GM23248 (cell line): ENCODE data around the gene ATAT1. TPM values are rescaled to one million over a fixed set of nuclear protein-coding genes. Genes with fewer than 3 reads are reported as not detected.

ENCODE experiments used
- DNase-seq: peaks from one replicate; pipeline ENCODE4 v3.0.0-alpha.2; 2015
- H2AFZ ChIP-seq: fragments of 200-600 bp; sonication (generic); 2 replicates; pipeline ENCODE4 v1.6.1; 2016; ENCODE audit warnings: antibody characterized with exemption
- H3F3A ChIP-seq: fragments of 200-600 bp; sonication (generic); 2 replicates; pipeline ENCODE4 v1.6.1; 2016; ENCODE audit warnings: mild to moderate bottlenecking, antibody characterized with exemption, mixed run types; ENCODE audit not compliant: insufficient read depth
- H3K27ac ChIP-seq: fragments of 200-600 bp; sonication (generic); 2 replicates; pipeline ENCODE4 v1.5.1; 2016; ENCODE audit warnings: mild to moderate bottlenecking
- H3K27me3 ChIP-seq: fragments of 200-600 bp; sonication (generic); replicated peaks from 2 replicates; pipeline ENCODE4 v1.6.1; 2016; ENCODE audit warnings: mild to moderate bottlenecking; ENCODE audit not compliant: insufficient read depth
- H3K36me3 ChIP-seq: fragments of 200-600 bp; sonication (generic); 2 replicates; pipeline ENCODE4 v1.6.1; 2016; ENCODE audit warnings: low read depth, mild to moderate bottlenecking
- H3K4me1 ChIP-seq: fragments of 200-600 bp; sonication (generic); 2 replicates; pipeline ENCODE4 v1.6.1; 2016; ENCODE audit warnings: mild to moderate bottlenecking; ENCODE audit not compliant: insufficient read depth
- H3K4me2 ChIP-seq: fragments of 200-600 bp; sonication (generic); one replicate; pipeline ENCODE4 v1.6.1; 2016; ENCODE audit warnings: mild to moderate bottlenecking; ENCODE audit not compliant: unreplicated experiment
- H3K4me3 ChIP-seq: fragments of 200-600 bp; sonication (generic); 2 replicates; pipeline ENCODE4 v1.5.1; 2016; ENCODE audit warnings: mild to moderate bottlenecking
- H3K79me2 ChIP-seq: fragments of 200-600 bp; sonication (generic); 2 replicates; pipeline ENCODE4 v1.6.1; 2016; ENCODE audit warnings: mild to moderate bottlenecking; ENCODE audit not compliant: insufficient read depth
- H3K9ac ChIP-seq: fragments of 200-600 bp; sonication (generic); 2 replicates; pipeline ENCODE4 v1.6.1; 2016; ENCODE audit warnings: mild to moderate bottlenecking
- H3K9me2 ChIP-seq: fragments of 200-600 bp; sonication (generic); 2 replicates; pipeline ENCODE4 v1.6.1; 2016; ENCODE audit warnings: mixed run types, mild to moderate bottlenecking, moderate library complexity; ENCODE audit not compliant: insufficient read depth
- H3K9me3 ChIP-seq: fragments of 200-600 bp; sonication (generic); one replicate; pipeline ENCODE4 v1.6.1; 2017; ENCODE audit warnings: low read depth
- H4K20me1 ChIP-seq: fragments of 200-600 bp; sonication (generic); 2 replicates; pipeline ENCODE4 v1.6.0; 2016; ENCODE audit not compliant: insufficient read depth
- EZH2 ChIP-seq: fragments of 200-600 bp; sonication (generic); IDR thresholded peaks from 2 replicates; pipeline ENCODE4 v1.6.1; 2018; ENCODE audit warnings: antibody characterized with exemption, mild to moderate bottlenecking; ENCODE audit not compliant: insufficient read depth, poor library complexity, severe bottlenecking
- EZH2phosphoT487 ChIP-seq: fragments of 200-600 bp; sonication (generic); IDR thresholded peaks from 2 replicates; pipeline ENCODE4 v1.6.1; 2018; ENCODE audit warnings: antibody characterized with exemption, moderate library complexity, mild to moderate bottlenecking, low read depth; ENCODE audit not compliant: insufficient read depth
- WGBS, 2 experiments: methylation state at CpG; one replicate each; pipeline ENCODE4 v1.1.6; 2015 to 2017; ENCODE audit warnings: low lambda C conversion rate in 2 of 2, low coverage in 1 of 2; ENCODE audit errors: missing lambda C conversion rate in 2 of 2; 5-methylcytosine and 5-hydroxymethylcytosine counted together
- in situ Hi-C: fragments of 300-500 bp; cut with MboI; formaldehyde crosslinking; loops from 2 replicates; pipeline ENCODE4 v1.15.0; 2020
- polyA plus RNA-seq: library from polyadenylated mRNA; unstranded; fragments of >200 nt; fragmentation: Nextera tagmentation; extraction: Ambion mirVana; gene quantifications from 2 replicates; pipeline ENCODE4 v1.2.1, GENCODE V29; 2016
- total RNA-seq: library from RNA; depleted of rRNA; stranded (reverse); fragments of >200 nt; shearing (Covaris generic); gene quantifications from 2 replicates; pipeline ENCODE4 v1.2.3, GENCODE V29; 2014

The ATAT1 gene
- total and polyA plus RNA-seq, 2 experiments from 2014 or later: 2.3 to 12.6 TPM

- H3F3A ChIP-seq: peaks cover 32% of the 10 kb centered on the region
- TF ChIP-seq EZH2: no peak
- TF ChIP-seq EZH2phosphoT487: no peak
- no peaks in the 10 kb centered on the region for H4K20me1 ChIP-seq
- H3K79me2 ChIP-seq: peaks cover 30% of the 10 kb centered on the region
- peaks cover 20% of the 10 kb centered on the region for H3K4me1 ChIP-seq
- H3K4me2 ChIP-seq: peak overlapping the region; percentile 76
- no peak overlapping the region for H2AFZ ChIP-seq
- DNase-seq: peak; percentile 51
- 77 to 81% methylated on average over 26 to 27 of the region's 27 CpGs for WGBS, 2 experiments
- no peaks in the 10 kb centered on the region for H3K27me3 ChIP-seq
- no peak overlapping the region for H3K27ac ChIP-seq
- H3K9me3 ChIP-seq: no peaks in the 10 kb centered on the region
- peak overlapping the region; percentile 89 for H3K9ac ChIP-seq
- in situ Hi-C loops: no loop called here
- no peaks in the 10 kb centered on the region for H3K9me2 ChIP-seq
- peaks cover 40% of the 10 kb centered on the region for H3K36me3 ChIP-seq
- H3K4me3 ChIP-seq: peak overlapping the region; percentile 96
These were observed 44.3 kb downstream of the ATAT1 start for GRCh38 chr6:30670760-30671527.

- H3K4me2 ChIP-seq: peak within 1 kb of the TSS; percentile 76
- peaks cover 46% of the 10 kb centered on the region for H3K79me2 ChIP-seq
- no peaks in the 10 kb centered on the region for H4K20me1 ChIP-seq
- H3K4me1 ChIP-seq: peaks cover 12% of the 10 kb centered on the region
- H3K36me3 ChIP-seq: peaks cover 39% of the 10 kb centered on the region
- no peak for TF ChIP-seq EZH2phosphoT487
- TF ChIP-seq EZH2: no peak
- H3K27me3 ChIP-seq: no peaks in the 10 kb centered on the region
- H3K9ac ChIP-seq: peak within 1 kb of the TSS; percentile 89
- in situ Hi-C loops: no loop called here
- DNase-seq: peak; percentile 97
- WGBS, 2 experiments: 0 to 1% methylated on average over 54 to 57 of the region's 57 CpGs
- H3K9me2 ChIP-seq: no peaks in the 10 kb centered on the region
- peak within 1 kb of the TSS; percentile 96 for H3K4me3 ChIP-seq
- H3K9me3 ChIP-seq: no peaks in the 10 kb centered on the region
- peak within 1 kb of the TSS; percentile 60 for H3K27ac ChIP-seq
- peak within 1 kb of the TSS; percentile 82 for H2AFZ ChIP-seq
- peaks cover 45% of the 10 kb centered on the region for H3F3A ChIP-seq
These were observed 46.0 kb downstream of the ATAT1 start, which contains the start of gene DHX16 for GRCh38 chr6:30672445-30673253. Gene DHX16, minus strand, starts transcription at chr6:30673006. Its CDS starts 165 bp downstream, at chr6:30672841.

- TF ChIP-seq EZH2 (no peak), EZH2phosphoT487 (no peak)
- in situ Hi-C loops: no loop called here
- peaks cover 66% of the 10 kb centered on the region for H3K79me2 ChIP-seq
- no peak overlapping the region for H2AFZ ChIP-seq
- no peaks in the 10 kb centered on the region for H3K27me3 ChIP-seq
- DNase-seq: no peak
- no peak overlapping the region for H3K9ac ChIP-seq
- no peaks in the 10 kb centered on the region for H3K9me2 ChIP-seq
- peaks cover 59% of the 10 kb centered on the region for H3F3A ChIP-seq
- H3K9me3 ChIP-seq: no peaks in the 10 kb centered on the region
- no peak overlapping the region for H3K4me3 ChIP-seq
- H3K4me1 ChIP-seq: peaks cover 21% of the 10 kb centered on the region
- 67 to 71% methylated on average over 10 of the region's 10 CpGs for WGBS, 2 experiments
- H3K36me3 ChIP-seq: peaks cover 29% of the 10 kb centered on the region
- no peaks in the 10 kb centered on the region for H4K20me1 ChIP-seq
- no peak overlapping the region for H3K27ac ChIP-seq
- H3K4me2 ChIP-seq: no peak overlapping the region
These were observed 50.1 kb downstream of the ATAT1 start for GRCh38 chr6:30676660-30677285.

- no peaks in the 10 kb centered on the region for H3K9me3 ChIP-seq
- H4K20me1 ChIP-seq: no peaks in the 10 kb centered on the region
These were observed 52.5 kb downstream of the ATAT1 start for GRCh38 chr6:30678964-30679726.

More at GRCh38 chr6:30678964-30679726, 52.5 kb downstream of the ATAT1 start:
- Histone ChIP-seq H3K4me1 (peaks cover 20% of the 10 kb centered on the region), H3K27ac (peak overlapping the region; percentile 1; the same call in 1 of the 2 replicates), H3K4me2 (peak overlapping the region; percentile 56), H2AFZ (no peak overlapping the region), H3K4me3 (peak overlapping the region; percentile 100), H3K79me2 (peaks cover 81% of the 10 kb centered on the region), H3K9me2 (no peaks in the 10 kb centered on the region), H3K36me3 (peaks cover 33% of the 10 kb centered on the region), H3K9ac (peak overlapping the region; percentile 100), H3F3A (peaks cover 67% of the 10 kb centered on the region), H3K27me3 (no peaks in the 10 kb centered on the region)
- in situ Hi-C loops: no loop called here
- WGBS, 2 experiments: 14 to 18% methylated on average over 24 to 31 of the region's 31 CpGs
- peak; percentile 80 for DNase-seq
- TF ChIP-seq EZH2: no peak
- TF ChIP-seq EZH2phosphoT487: no peak
